SK-N-SH (cell line): ENCODE data around the gene MADD.

ENCODE experiments used
- CTCF ChIP-seq: fragments of 200-600 bp; sonication (generic); IDR thresholded peaks from 2 replicates; pipeline ENCODE4 v1.6.1; 2017; ENCODE audit warnings: antibody characterized with exemption, mild to moderate bottlenecking, moderate library complexity
- MAX ChIP-seq: IDR thresholded peaks from 2 replicates; pipeline ENCODE4 v1.4.0; 2012; ENCODE audit warnings: low read depth
- RAD21 ChIP-seq: IDR thresholded peaks from 2 replicates; pipeline ENCODE4 v1.6.1; 2012; ENCODE audit warnings: mild to moderate bottlenecking, low read length
- REST ChIP-seq: IDR thresholded peaks from 2 replicates; pipeline ENCODE4 v1.6.1; 2012; ENCODE audit warnings: mild to moderate bottlenecking, low read depth, low read length, moderate library complexity
- TEAD4 ChIP-seq: IDR thresholded peaks from 2 replicates; pipeline ENCODE4 v1.4.0; 2012; ENCODE audit warnings: mild to moderate bottlenecking, borderline replicate concordance; ENCODE audit not compliant: insufficient read depth
- YY1 ChIP-seq: IDR thresholded peaks from 2 replicates; pipeline ENCODE4 v1.4.0; 2012; ENCODE audit warnings: low read depth, mild to moderate bottlenecking

GRCh38 chr11:47306484-47306844 lies 36.5 kb downstream of the MADD start:
- TF ChIP-seq YY1 (no peak), CTCF (no peak), TEAD4 (no peak), MAX (no peak), RAD21 (no peak), REST (no peak)
